Breast epithelium (tissue), 4 donors: ENCODE results near the gene SOS1. TPM values are rescaled to one million over a fixed set of nuclear protein-coding genes. Genes with fewer than 3 reads are reported as not detected.

Source experiments
- DNase-seq, 2 donors: peaks; one replicate each; pipeline ENCODE4 v3.0.0-alpha.2; 2019; ENCODE audit warnings: low spot score in 2 of 2
- H3K27ac ChIP-seq, 2 donors: fragments of 200-600 bp; sonication (generic) in 1 of 2; one replicate each; pipeline ENCODE4 v1.5.1; 2016 to 2019; ENCODE audit warnings: mild to moderate bottlenecking in 1 of 2
- H3K27me3 ChIP-seq, 2 donors: fragments of 200-600 bp; sonication (generic) in 1 of 2; one replicate each; pipeline versions ENCODE4 v1.5.1 to v1.6.0; 2017 to 2019; ENCODE audit warnings: control low read depth in 1 of 2, mild to moderate bottlenecking in 1 of 2
- H3K36me3 ChIP-seq: fragments of 200-600 bp; one replicate; pipeline ENCODE4 v1.5.1; 2019
- H3K4me1 ChIP-seq, 2 donors: fragments of 200-600 bp; sonication (generic); one replicate each; pipeline ENCODE4 v1.5.1; 2016 to 2019; ENCODE audit warnings: control low read depth in 1 of 2
- H3K4me3 ChIP-seq, 3 donors: fragments of 200-600 bp; sonication (generic); 1 replicate in 2 of 3; 2 replicates in 1 of 3; pipeline ENCODE4 v1.5.1; 2016 to 2019; ENCODE audit warnings: mild to moderate bottlenecking in 3 of 3, moderate library complexity in 2 of 3
- H3K9me3 ChIP-seq, 2 donors: fragments of 200-600 bp; sonication (generic) in 1 of 2; one replicate each; pipeline ENCODE4 v1.5.1; 2016 to 2019; ENCODE audit warnings: control low read depth in 1 of 2
- POLR2A ChIP-seq: fragments of 450-650 bp; IDR thresholded peaks from one replicate; pipeline ENCODE4 v1.6.1; 2016; ENCODE audit warnings: antibody characterized with exemption, mild to moderate bottlenecking, moderate library complexity
- POLR2AphosphoS5 ChIP-seq, 3 donors: sonication (generic); formaldehyde crosslinking; IDR thresholded peaks; one replicate each; pipeline ENCODE4 v1.6.1; 2017; ENCODE audit warnings: antibody characterized with exemption in 3 of 3
- intact Hi-C: fragments of 100-400 bp; cut with DNase I; formaldehyde crosslinking; loops from one replicate; pipeline ENCODE4 v1.15.1; 2023; ENCODE audit warnings: low total_unique reads
- total RNA-seq, 3 donors: library from RNA; depleted of rRNA; stranded (reverse); fragments of >200 nt; gene quantifications; one replicate each; pipeline ENCODE4 v1.1.0, GENCODE V29; 2016
- TF ChIP-seq, protein P1 (sequence below), 3 donors: fragments of 450-650 bp; IDR thresholded peaks; one replicate each; pipeline ENCODE4 v1.5.1; 2016 to 2017; ENCODE audit warnings: antibody characterized with exemption in 3 of 3, mild to moderate bottlenecking in 3 of 3, moderate library complexity in 3 of 3

Gene SOS1
- total RNA-seq, 3 donors from 2014 or later = 33.4 to 49.0 (median 37.0) TPM

DNA sequence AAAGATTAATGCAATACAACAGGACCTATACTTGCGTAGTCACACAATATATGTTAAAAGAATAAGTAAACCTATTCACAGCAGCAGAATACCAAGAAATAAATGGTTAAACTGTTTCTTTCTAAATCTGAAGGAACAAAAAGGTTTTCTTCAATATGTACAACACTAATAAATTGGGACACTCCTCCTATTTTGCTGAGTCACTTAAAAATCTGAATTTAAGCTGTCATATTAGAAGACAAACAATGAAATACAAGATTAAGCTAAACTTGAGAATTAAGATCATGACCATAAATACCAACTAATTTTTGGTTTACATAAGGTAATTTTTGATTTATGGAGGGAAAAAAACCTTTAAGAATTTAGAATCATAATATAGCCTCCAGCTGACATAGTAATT, 138.4 kb downstream of the SOS1 start:
- H3K4me3 ChIP-seq = no peak overlapping the region
- H3K36me3 ChIP-seq = no peaks in the 10 kb centered on the region
- H3K27ac ChIP-seq = no peak overlapping the region
- no peaks in the 10 kb centered on the region for H3K9me3 ChIP-seq
- no peaks in the 10 kb centered on the region for H3K4me1 ChIP-seq
- no peaks in the 10 kb centered on the region for H3K27me3 ChIP-seq
- intact Hi-C loops = no loop called here
- DNase-seq = no peak
- no peak for TF ChIP-seq POLR2AphosphoS5 (IDR thresholded peaks at IDR 0.05)
- TF ChIP-seq, protein P1, sequence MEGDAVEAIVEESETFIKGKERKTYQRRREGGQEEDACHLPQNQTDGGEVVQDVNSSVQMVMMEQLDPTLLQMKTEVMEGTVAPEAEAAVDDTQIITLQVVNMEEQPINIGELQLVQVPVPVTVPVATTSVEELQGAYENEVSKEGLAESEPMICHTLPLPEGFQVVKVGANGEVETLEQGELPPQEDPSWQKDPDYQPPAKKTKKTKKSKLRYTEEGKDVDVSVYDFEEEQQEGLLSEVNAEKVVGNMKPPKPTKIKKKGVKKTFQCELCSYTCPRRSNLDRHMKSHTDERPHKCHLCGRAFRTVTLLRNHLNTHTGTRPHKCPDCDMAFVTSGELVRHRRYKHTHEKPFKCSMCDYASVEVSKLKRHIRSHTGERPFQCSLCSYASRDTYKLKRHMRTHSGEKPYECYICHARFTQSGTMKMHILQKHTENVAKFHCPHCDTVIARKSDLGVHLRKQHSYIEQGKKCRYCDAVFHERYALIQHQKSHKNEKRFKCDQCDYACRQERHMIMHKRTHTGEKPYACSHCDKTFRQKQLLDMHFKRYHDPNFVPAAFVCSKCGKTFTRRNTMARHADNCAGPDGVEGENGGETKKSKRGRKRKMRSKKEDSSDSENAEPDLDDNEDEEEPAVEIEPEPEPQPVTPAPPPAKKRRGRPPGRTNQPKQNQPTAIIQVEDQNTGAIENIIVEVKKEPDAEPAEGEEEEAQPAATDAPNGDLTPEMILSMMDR (IDR thresholded peaks at IDR 0.05) = no peak
- TF ChIP-seq POLR2A = no peak

DNA sequence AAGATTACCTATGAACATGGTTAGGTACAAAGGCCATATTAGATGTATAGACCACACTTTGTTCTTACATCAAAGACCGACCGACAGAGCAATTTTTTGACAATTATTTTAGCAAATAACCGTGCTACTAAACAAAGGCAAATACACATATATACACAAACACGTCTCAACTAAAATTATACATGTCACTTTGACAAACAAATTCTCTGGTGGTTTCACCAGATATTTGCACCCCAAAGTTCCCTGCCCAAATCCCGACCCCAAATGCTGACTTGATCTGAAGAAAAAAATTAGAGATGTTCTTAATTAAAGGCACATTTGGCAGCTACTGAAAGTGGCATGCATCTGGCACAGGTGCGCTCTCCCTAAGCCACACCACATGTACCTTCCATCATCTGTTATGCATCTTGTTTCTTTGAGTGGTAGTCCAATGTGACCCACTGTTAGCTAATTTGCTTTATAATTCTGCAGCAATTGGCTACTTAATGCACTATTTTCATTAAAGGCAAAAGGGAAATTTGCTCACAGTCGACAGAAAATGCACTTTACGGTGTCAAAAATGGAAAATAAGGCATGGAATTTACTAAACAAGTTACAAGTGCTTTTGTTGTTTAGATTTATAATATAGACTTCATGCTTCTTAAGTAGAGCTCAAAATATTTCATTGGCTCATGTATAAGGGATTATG, 139.0 kb downstream of the SOS1 start:
- no peak for TF ChIP-seq POLR2A
- TF ChIP-seq POLR2AphosphoS5 (IDR thresholded peaks at IDR 0.05) = no peak
- TF ChIP-seq, protein P1 (IDR thresholded peaks at IDR 0.05) = no peak
- H3K4me3 ChIP-seq = no peak overlapping the region
- no peak for DNase-seq
- H3K4me1 ChIP-seq = no peaks in the 10 kb centered on the region
- no peaks in the 10 kb centered on the region for H3K9me3 ChIP-seq
- no peaks in the 10 kb centered on the region for H3K36me3 ChIP-seq
- intact Hi-C loops = no loop called here
- no peaks in the 10 kb centered on the region for H3K27me3 ChIP-seq
- no peak overlapping the region for H3K27ac ChIP-seq

DNA sequence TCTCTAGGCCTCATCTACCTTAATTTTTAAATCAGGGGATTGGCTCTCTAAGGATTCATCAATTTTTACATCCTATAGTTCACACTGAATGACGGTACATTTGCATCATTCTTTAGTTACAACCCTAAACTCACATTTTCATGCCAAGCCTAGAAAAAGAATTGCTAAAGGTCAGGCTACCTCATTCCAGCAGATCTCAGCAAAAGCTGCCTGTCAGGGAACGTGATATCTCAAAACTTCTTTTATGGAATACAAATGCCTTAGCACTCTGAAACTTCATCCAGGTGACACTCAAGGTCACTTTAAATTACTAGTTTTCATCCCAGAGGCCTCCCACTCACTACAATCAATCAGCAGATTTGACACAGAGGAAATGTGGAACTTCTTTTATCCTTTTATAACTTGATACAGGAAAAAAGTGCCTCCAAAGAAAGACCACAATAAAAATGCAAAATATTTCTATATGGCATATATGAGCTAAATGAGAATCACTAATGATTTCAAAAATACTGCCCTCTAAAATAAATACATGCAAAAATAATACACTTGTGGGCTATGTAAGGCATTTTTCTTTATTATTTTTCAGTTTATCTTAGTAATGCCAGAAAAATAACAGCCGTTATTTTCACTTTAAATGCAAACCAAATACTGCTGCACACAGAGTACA, 139.7 kb downstream of the SOS1 start:
- H3K27ac ChIP-seq = no peak overlapping the region

DNA sequence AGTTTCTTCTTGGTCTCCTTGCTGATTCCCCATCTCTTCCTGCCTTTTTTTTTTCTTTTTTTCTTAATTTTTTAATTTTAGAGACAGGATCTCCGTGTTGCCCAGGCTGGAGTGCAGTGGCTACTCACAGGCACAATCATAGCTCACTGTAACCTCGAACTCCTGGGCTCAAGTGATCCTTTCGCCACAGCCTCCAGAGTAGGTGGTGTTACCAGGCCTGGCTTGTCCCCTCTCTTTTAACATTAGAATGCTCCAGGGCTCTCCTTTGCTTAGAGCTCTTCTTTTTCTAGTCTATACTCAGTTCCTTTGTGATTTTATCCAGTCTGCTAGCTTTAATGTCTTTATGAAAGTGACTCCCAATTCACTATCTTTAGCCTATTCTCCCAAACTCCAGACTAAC, 141.9 kb downstream of the SOS1 start:
- intact Hi-C loops = no loop called here
- no peak for DNase-seq
- H3K27me3 ChIP-seq = no peaks in the 10 kb centered on the region
- TF ChIP-seq POLR2AphosphoS5 (IDR thresholded peaks at IDR 0.05) = no peak
- TF ChIP-seq, protein P1 (IDR thresholded peaks at IDR 0.05) = no peak
- TF ChIP-seq POLR2A = no peak
- H3K4me1 ChIP-seq = no peaks in the 10 kb centered on the region
- H3K27ac ChIP-seq = no peak overlapping the region
- H3K9me3 ChIP-seq = no peaks in the 10 kb centered on the region
- H3K4me3 ChIP-seq = no peak overlapping the region
- no peaks in the 10 kb centered on the region for H3K36me3 ChIP-seq

More for the DNA sequence above, 139.7 kb downstream of the SOS1 start:
- TF ChIP-seq POLR2A = no peak
- TF ChIP-seq, protein P1 (IDR thresholded peaks at IDR 0.05) = no peak
- TF ChIP-seq POLR2AphosphoS5 (IDR thresholded peaks at IDR 0.05) = no peak
- no peaks in the 10 kb centered on the region for H3K4me1 ChIP-seq
- no peak for DNase-seq
- H3K4me3 ChIP-seq = no peak overlapping the region
- no peaks in the 10 kb centered on the region for H3K9me3 ChIP-seq
- H3K36me3 ChIP-seq = no peaks in the 10 kb centered on the region
- no peaks in the 10 kb centered on the region for H3K27me3 ChIP-seq
- intact Hi-C loops = no loop called here

DNA sequence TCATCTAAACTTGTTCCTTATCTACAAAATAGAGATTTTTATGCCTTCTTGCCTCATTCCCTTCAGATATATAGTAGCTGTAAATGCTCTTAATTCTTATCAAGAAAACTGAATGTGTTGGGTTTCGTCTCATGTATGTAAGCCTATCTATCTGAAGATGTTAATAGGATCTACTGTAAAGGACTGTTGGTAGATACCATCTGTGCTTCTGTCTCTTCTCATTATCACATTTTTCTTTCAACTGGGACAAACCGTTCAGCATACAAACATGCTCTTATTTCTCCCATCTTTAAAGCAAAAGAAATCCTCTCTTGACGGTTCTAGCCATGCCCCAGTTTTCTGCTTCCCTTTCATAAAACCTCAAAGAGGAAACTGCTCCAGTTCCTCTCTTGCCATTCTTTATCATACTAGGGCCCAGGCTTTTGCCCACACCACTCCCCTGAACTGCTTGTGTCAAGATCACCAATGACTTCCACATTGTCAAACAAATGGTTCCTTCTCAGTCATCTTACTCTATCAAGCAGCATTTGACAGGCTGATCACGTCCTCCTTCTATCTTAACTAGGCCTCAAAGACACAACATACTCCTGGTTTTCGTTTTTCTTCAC, 142.5 kb downstream of the SOS1 start:
- DNase-seq = no peak
- H3K4me3 ChIP-seq = no peak overlapping the region
- no peak overlapping the region for H3K27ac ChIP-seq
- H3K9me3 ChIP-seq = no peaks in the 10 kb centered on the region
- TF ChIP-seq POLR2AphosphoS5 (IDR thresholded peaks at IDR 0.05) (no peak), POLR2A (no peak)
- TF ChIP-seq, protein P1 (IDR thresholded peaks at IDR 0.05) = no peak
- no peaks in the 10 kb centered on the region for H3K36me3 ChIP-seq
- H3K4me1 ChIP-seq = no peaks in the 10 kb centered on the region
- intact Hi-C loops = no loop called here
- no peaks in the 10 kb centered on the region for H3K27me3 ChIP-seq
